Effector memory CD4-positive, alpha-beta T cell (primary cell): ENCODE measurements around the gene ZKSCAN3.
A peak's percentile ranks its signal among the peaks of the same experiment; 100 is the strongest.
"Not testable (repeated sequence)": the region's sequence is repeated elsewhere in the genome, so short reads cannot be mapped to it uniquely, and the experiment has no call there.

Source experiments
- DNase-seq, 3 donors: peaks; one replicate each; pipeline ENCODE4 v3.0.0-alpha.2; 2020
- H3K27ac ChIP-seq: 2 replicates; pipeline ENCODE4 v1.7.0; 2013; ENCODE audit warnings: mild to moderate bottlenecking, low read length, moderate library complexity; ENCODE audit not compliant: insufficient read depth, poor library complexity, severe bottlenecking
- H3K27me3 ChIP-seq: replicated peaks from 2 replicates; pipeline ENCODE4 v1.7.0; 2013; ENCODE audit warnings: mild to moderate bottlenecking, low read length; ENCODE audit not compliant: insufficient read depth, control insufficient read depth, poor library complexity, severe bottlenecking
- H3K36me3 ChIP-seq: 2 replicates; pipeline ENCODE4 v1.7.0; 2013; ENCODE audit warnings: mild to moderate bottlenecking, low read length, moderate library complexity; ENCODE audit not compliant: control insufficient read depth, insufficient read depth
- H3K4me1 ChIP-seq: 2 replicates; pipeline ENCODE4 v1.7.0; 2013; ENCODE audit warnings: low read length, mild to moderate bottlenecking; ENCODE audit not compliant: control insufficient read depth, insufficient read depth, poor library complexity, severe bottlenecking
- H3K4me3 ChIP-seq: 2 replicates; pipeline ENCODE4 v1.7.0; 2013; ENCODE audit warnings: low read length, low read depth, mild to moderate bottlenecking; ENCODE audit not compliant: insufficient read depth, poor library complexity, severe bottlenecking
- H3K9me3 ChIP-seq: 2 replicates; pipeline ENCODE4 v1.7.0; 2013; ENCODE audit warnings: mild to moderate bottlenecking, low read length, moderate library complexity; ENCODE audit not compliant: control insufficient read depth
- total RNA-seq, 3 donors: gene quantifications; one replicate each; lab custom pipeline; 2026; lab: John Stamatoyannopoulos, UW

ZKSCAN3 gene
- total RNA-seq = 4.5 to 7.7 (median 5.9) reads per million in 3 donors

- Histone ChIP-seq H3K4me1 (peaks cover 3% of the 10 kb centered on the region), H3K36me3 (no peaks in the 10 kb centered on the region), H3K27ac (peak within 1 kb of the TSS; percentile 47), H3K27me3 (no peaks in the 10 kb centered on the region), H3K4me3 (peak within 1 kb of the TSS; percentile 74), H3K9me3 (no peaks in the 10 kb centered on the region)
- peak; percentile 60 to 67 (median 63) for DNase-seq
These were observed at the start of gene ZKSCAN3 for GRCh38 chr6:28349892-28350737. Gene ZKSCAN3, plus strand, starts transcription at chr6:28349947. Its CDS starts 9,640 bp downstream, at chr6:28359587.

GRCh38 chr6:28303570-28303969 is 46.2 kb upstream of the ZKSCAN3 start:
- H3K9me3 ChIP-seq = no peaks in the 10 kb centered on the region
- H3K4me3 ChIP-seq = no peak overlapping the region
- H3K36me3 ChIP-seq = no peaks in the 10 kb centered on the region
- no peaks in the 10 kb centered on the region for H3K4me1 ChIP-seq
- DNase-seq = no peak
- H3K27me3 ChIP-seq = no peaks in the 10 kb centered on the region
- H3K27ac ChIP-seq = no peak overlapping the region

GRCh38 chr6:28306363-28306762 is 43.4 kb upstream of the ZKSCAN3 start:
- DNase-seq, H3K27ac ChIP-seq: not testable (repeated sequence)

GRCh38 chr6:28311139-28311823 is 38.5 kb upstream of the ZKSCAN3 start:
- Histone ChIP-seq H3K4me3 (no peak overlapping the region), H3K9me3 (no peaks in the 10 kb centered on the region), H3K27ac (no peak overlapping the region), H3K27me3 (no peaks in the 10 kb centered on the region), H3K4me1 (no peaks in the 10 kb centered on the region), H3K36me3 (no peaks in the 10 kb centered on the region)
- DNase-seq = no peak

More at GRCh38 chr6:28306363-28306762, 43.4 kb upstream of the ZKSCAN3 start:
- not testable (repeated sequence) for H3K27me3 ChIP-seq, H3K9me3 ChIP-seq, H3K4me1 ChIP-seq, H3K4me3 ChIP-seq, H3K36me3 ChIP-seq

GRCh38 chr6:28312939-28313338 is 36.8 kb upstream of the ZKSCAN3 start:
- H3K4me3 ChIP-seq = no peak overlapping the region
- H3K27ac ChIP-seq = no peak overlapping the region
- no peaks in the 10 kb centered on the region for H3K27me3 ChIP-seq
- DNase-seq = no peak
- H3K36me3 ChIP-seq = no peaks in the 10 kb centered on the region
- H3K9me3 ChIP-seq = no peaks in the 10 kb centered on the region
- H3K4me1 ChIP-seq = no peaks in the 10 kb centered on the region

GRCh38 chr6:28315628-28316027 is 34.1 kb upstream of the ZKSCAN3 start:
- H3K36me3 ChIP-seq = no peaks in the 10 kb centered on the region
- H3K4me1 ChIP-seq = no peaks in the 10 kb centered on the region
- no peak for DNase-seq
- no peak overlapping the region for H3K27ac ChIP-seq
- no peaks in the 10 kb centered on the region for H3K9me3 ChIP-seq
- no peaks in the 10 kb centered on the region for H3K27me3 ChIP-seq
- no peak overlapping the region for H3K4me3 ChIP-seq

GRCh38 chr6:28317866-28318265 is 31.9 kb upstream of the ZKSCAN3 start:
- not testable (repeated sequence) for DNase-seq, H3K36me3 ChIP-seq, H3K27me3 ChIP-seq, H3K27ac ChIP-seq, H3K4me3 ChIP-seq, H3K9me3 ChIP-seq, H3K4me1 ChIP-seq

- Histone ChIP-seq H3K27me3 (no peaks in the 10 kb centered on the region), H3K27ac (no peak overlapping the region), H3K36me3 (no peaks in the 10 kb centered on the region), H3K9me3 (peaks cover 4% of the 10 kb centered on the region), H3K4me3 (no peak overlapping the region), H3K4me1 (no peaks in the 10 kb centered on the region)
- DNase-seq = no peak
These were observed 27.1 kb upstream of the ZKSCAN3 start for GRCh38 chr6:28322661-28323060.

GRCh38 chr6:28323813-28324424 is 25.8 kb upstream of the ZKSCAN3 start:
- peaks cover 4% of the 10 kb centered on the region for H3K9me3 ChIP-seq

More at GRCh38 chr6:28323813-28324424, 25.8 kb upstream of the ZKSCAN3 start:
- no peak for DNase-seq
- Histone ChIP-seq H3K36me3 (no peaks in the 10 kb centered on the region), H3K27me3 (no peaks in the 10 kb centered on the region), H3K4me3 (no peak overlapping the region), H3K4me1 (no peaks in the 10 kb centered on the region), H3K27ac (no peak overlapping the region)
